DND-41 (cell line): ENCODE data around the gene CCBE1.

Experiments used
- CTCF ChIP-seq: IDR thresholded peaks from 2 replicates; pipeline ENCODE4 v1.5.1; 2012; ENCODE audit warnings: borderline replicate concordance, low read length, moderate library complexity, mild to moderate bottlenecking; ENCODE audit not compliant: poor library complexity, severe bottlenecking; ENCODE audit errors: extremely low read depth
- EZH2 ChIP-seq: IDR thresholded peaks from 3 replicates; pipeline ENCODE4 v1.6.1; 2012; ENCODE audit warnings: borderline replicate concordance, low read depth, mild to moderate bottlenecking, moderate library complexity, low read length, inconsistent platforms; ENCODE audit not compliant: severe bottlenecking

GRCh38 chr18:59437851-59438569 lies 259.2 kb downstream of the CCBE1 start:
- no peak for TF ChIP-seq EZH2
- TF ChIP-seq CTCF = no peak
